ENCODE data around the gene ZNF700. TPM values are rescaled to one million over a fixed set of nuclear protein-coding genes. Genes with fewer than 3 reads are reported as not detected.

Gene ZNF700
- 0.26 to 0.55 TPM (median 0.29 TPM) in 5 replicates for total RNA-seq (2022; extraction: Qiagen RNA extraction)

DNA sequence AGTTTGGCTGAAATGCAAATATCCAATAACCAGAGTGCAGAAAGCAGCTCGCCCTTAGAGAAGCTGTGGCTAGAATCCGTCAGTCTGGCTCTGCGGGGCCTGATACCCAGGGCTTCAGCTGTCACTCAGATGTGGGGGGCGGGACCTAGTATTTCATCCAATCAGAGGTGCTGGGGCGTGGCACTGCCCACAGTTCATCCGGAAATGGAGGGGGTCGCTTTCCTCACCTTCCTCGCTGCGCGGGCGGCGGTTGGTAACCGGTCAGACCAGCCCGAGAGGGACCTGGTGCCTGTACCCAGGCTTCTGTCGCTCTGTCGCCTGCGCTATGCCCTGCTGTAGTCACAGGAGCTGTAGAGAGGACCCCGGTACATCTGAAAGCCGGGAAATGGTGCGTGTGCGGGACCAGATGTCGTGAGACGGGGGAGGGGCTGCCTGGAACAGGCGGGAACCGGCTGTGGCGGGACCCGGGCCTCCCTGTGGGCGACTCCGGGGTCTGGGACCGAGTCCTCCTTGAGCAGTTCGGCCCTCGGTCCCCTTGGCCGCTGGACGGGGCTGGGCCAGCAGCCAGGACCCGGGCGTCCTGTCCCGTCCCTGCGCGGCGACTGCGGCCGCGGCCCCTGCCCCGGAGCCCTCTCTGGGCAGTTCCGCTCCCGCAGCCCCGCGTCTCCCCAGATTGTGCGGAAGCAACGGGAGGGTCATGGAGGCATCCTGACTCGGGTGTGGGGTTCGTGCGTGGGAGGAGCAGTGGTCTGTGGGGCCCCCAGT is at the start of gene ZNF700:
ZNF700 (plus strand) TSS at position 222 of the 765 bp plus-strand sequence; CDS start at position 326, 104 bp downstream.

DNA sequence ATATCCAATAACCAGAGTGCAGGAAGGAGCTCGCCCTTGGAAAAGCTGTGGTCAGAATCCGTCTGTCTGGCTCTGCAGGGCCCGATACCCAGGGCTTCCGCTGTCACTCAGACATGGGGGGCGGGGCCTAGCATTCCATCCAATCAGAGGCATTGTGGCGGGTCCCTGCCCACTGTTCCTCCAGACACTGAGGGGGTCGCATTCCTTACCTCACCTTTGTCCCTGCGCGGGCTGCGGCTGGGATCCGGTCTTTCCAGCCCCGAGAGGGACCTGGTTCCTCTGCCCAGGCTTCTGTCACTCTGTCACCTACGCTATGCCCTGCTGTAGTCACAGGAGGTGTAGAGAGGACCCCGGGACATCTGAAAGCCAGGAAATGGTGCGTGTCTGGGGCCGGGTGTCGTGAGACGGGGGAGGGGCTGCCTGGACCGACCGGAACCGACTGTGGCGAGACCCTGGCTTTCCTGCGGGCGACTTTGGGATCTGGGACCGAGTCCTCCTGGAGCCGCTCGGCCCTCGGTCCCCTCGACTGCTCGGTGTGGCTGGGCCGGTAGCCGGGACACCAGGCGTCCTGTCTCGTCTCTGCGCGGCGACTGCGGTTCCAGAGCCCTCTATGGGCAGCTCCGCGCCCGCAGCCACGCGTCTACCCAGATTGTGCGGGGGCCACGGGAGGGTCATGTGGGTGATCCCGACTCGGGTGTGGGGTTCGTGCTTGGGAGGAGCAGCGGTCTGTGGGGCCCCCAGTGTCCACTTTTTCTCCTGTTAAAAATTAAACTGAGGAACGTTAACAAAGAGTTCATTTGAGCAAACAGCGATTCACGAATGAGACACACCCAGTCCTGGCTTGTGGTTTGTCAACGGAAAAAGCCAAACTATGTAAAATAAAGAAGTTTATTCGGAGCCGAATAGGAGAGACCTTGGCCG is 37.0 kb upstream of the ZNF700 start, which contains the start of gene ZNF69:
ZNF69 (plus strand) TSS at position 172 of the 921 bp plus-strand sequence; CDS start at position 314, 142 bp downstream.

DNA sequence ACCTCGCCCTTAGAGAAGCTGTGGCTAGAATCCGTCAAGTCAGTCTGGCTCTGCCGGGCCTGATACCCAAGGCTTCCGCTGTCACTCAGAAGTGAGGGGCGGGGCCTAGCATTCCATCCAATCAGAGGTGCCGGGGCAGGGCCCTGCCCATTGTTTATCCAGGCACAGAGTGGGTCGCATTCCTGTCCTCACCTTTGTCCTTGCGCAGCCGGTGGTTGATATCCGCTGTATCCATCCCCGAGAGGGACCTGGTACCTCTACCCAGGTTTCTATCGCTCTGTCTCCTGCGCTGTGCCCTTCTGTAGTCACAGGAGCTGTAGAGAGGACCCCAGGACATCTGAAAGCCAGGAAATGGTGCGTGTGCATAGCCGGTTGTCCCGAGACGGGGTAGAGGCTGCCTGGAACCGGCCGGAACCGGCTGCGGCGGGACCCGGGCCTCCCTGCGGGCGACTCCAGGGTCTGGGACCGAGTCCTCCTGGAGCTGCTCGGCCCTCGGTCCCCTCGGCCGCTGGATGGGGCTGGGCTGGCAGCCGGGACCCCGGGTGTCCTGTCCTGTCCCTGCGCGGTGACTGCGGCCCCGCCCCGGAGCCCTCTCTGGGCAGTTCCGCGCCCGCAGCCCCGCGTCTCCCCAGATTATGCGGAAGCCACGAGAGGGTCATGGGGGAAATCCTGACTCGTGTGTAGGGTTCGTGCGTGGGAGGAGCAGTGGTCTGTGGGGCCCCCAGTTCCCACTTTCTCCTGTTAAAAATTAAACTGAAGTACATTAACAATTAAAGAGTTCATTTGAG is 40.1 kb downstream of the ZNF700 start, which contains the start of gene ZNF763:
ZNF763 (plus strand) TSS at position 183 of the 788 bp plus-strand sequence; CDS start at position 352, 169 bp downstream.

Other genes starting within 250 kb of the ZNF700 start
- 1.9 to 3.1 TPM (median 2.7 TPM) in 5 replicates for gene ZNF823, start 186.2 kb upstream of the ZNF700 start, total RNA-seq (2022; extraction: Qiagen RNA extraction)
- 0.02 TPM in 2 of 5 replicates, not detected in the others for gene ZNF441, start 158.1 kb upstream of the ZNF700 start, total RNA-seq (2022; extraction: Qiagen RNA extraction)
- gene ZNF491, start 126.6 kb upstream of the ZNF700 start, total RNA-seq (2022; extraction: Qiagen RNA extraction) = not detected in 5 replicates
- 0.02 to 0.04 TPM (median 0.03 TPM) in 3 of 5 replicates, not detected in the others for gene ZNF440, start 110.8 kb upstream of the ZNF700 start, total RNA-seq (2022; extraction: Qiagen RNA extraction)
- gene ZNF439, start 76.4 kb upstream of the ZNF700 start, total RNA-seq (2022; extraction: Qiagen RNA extraction) = not detected in 5 replicates
- not detected in 5 replicates for gene ZNF69, start 37.3 kb upstream of the ZNF700 start, total RNA-seq (2022; extraction: Qiagen RNA extraction)
- not detected in 5 replicates for gene ZNF763, start 39.9 kb downstream of the ZNF700 start, total RNA-seq (2022; extraction: Qiagen RNA extraction)
- not detected in 5 replicates for gene ZNF433, start 110.6 kb downstream of the ZNF700 start, total RNA-seq (2022; extraction: Qiagen RNA extraction)
- gene ZNF878, start 127.9 kb downstream of the ZNF700 start, total RNA-seq (2022; extraction: Qiagen RNA extraction) = not detected in 5 replicates
- gene ZNF844, start 139.6 kb downstream of the ZNF700 start, total RNA-seq (2022; extraction: Qiagen RNA extraction) = not detected in 5 replicates
- gene ZNF20, start 215.2 kb downstream of the ZNF700 start, total RNA-seq (2022; extraction: Qiagen RNA extraction) = 0.12 to 0.37 TPM (median 0.20 TPM) in 5 replicates
- gene ZNF625, start 231.6 kb downstream of the ZNF700 start, total RNA-seq (2022; extraction: Qiagen RNA extraction) = not detected in 5 replicates
- gene ZNF136, start 238.0 kb downstream of the ZNF700 start, total RNA-seq (2022; extraction: Qiagen RNA extraction) = 1.2 to 2.0 TPM (median 1.7 TPM) in 5 replicates